Lung (tissue), 12 donors: ENCODE measurements around the gene RGS19. TPM values are rescaled to one million over a fixed set of nuclear protein-coding genes. Genes with fewer than 3 reads are reported as not detected.

ENCODE experiments used
- ATAC-seq: fragments of 200-7000 bp; cut with Tn5 transposase; one replicate; pipeline ENCODE4 v1.9.1; 2020; ENCODE audit warnings: moderate number of reproducible peaks; ENCODE audit not compliant: insufficient read depth, low FRiP score
- DNase-seq, 3 donors: peaks; one replicate each; pipeline ENCODE4 v3.0.0-alpha.2; 2013 to 2017
- H3K27ac ChIP-seq, 2 donors: one replicate each; pipeline ENCODE4 v1.5.1; 2013; ENCODE audit warnings: mild to moderate bottlenecking in 2 of 2, moderate library complexity in 2 of 2, control low read depth in 1 of 2, inconsistent platforms in 1 of 2, low read depth in 1 of 2, low read length in 1 of 2
- H3K27me3 ChIP-seq, 3 donors: one replicate each; pipeline ENCODE4 v1.5.1; 2013; ENCODE audit warnings: low read length in 2 of 3; ENCODE audit not compliant: control insufficient read depth in 3 of 3, insufficient read depth in 3 of 3
- H3K36me3 ChIP-seq, 4 donors: one replicate each; pipeline ENCODE4 v1.5.1; 2013; ENCODE audit warnings: low read length in 4 of 4, mild to moderate bottlenecking in 1 of 4, moderate library complexity in 1 of 4; ENCODE audit not compliant: control insufficient read depth in 4 of 4, insufficient read depth in 4 of 4
- H3K4me1 ChIP-seq, 5 donors: one replicate each; pipeline ENCODE4 v1.5.1; 2013; ENCODE audit warnings: low read length in 5 of 5, mild to moderate bottlenecking in 2 of 5, moderate library complexity in 1 of 5; ENCODE audit not compliant: control insufficient read depth in 5 of 5, insufficient read depth in 5 of 5
- H3K4me3 ChIP-seq: one replicate; pipeline ENCODE4 v1.5.1; 2013; ENCODE audit warnings: mild to moderate bottlenecking, control low read depth, moderate library complexity
- H3K9ac ChIP-seq, 2 donors: one replicate each; pipeline ENCODE4 v1.5.1; 2013; ENCODE audit warnings: low read length in 2 of 2, control low read depth in 1 of 2; ENCODE audit not compliant: insufficient read depth in 1 of 2
- H3K9me3 ChIP-seq, 4 donors: one replicate each; pipeline ENCODE4 v1.5.1; 2013; ENCODE audit warnings: low read length in 3 of 4, mild to moderate bottlenecking in 1 of 4, moderate library complexity in 1 of 4; ENCODE audit not compliant: control insufficient read depth in 4 of 4, insufficient read depth in 3 of 4
- CTCF ChIP-seq: IDR thresholded peaks from 2 replicates; pipeline ENCODE4 v1.5.1; 2012; ENCODE audit warnings: mild to moderate bottlenecking; ENCODE audit errors: control extremely low read depth, extremely low read depth
- WGBS, 2 donors: extraction: QIAGEN DNeasy Blood & Tissue Kit; methylation state at CpG; one replicate each; pipeline ENCODE4 v1.1.7; 2013; 5-methylcytosine and 5-hydroxymethylcytosine counted together
- polyA plus RNA-seq, 2 donors: library from polyadenylated mRNA; stranded (reverse); fragments of 200-250 nt; gene quantifications; one replicate each; pipeline ENCODE4 v1.2.1, GENCODE V29; 2013
- total RNA-seq, 2 donors: library from RNA; depleted of rRNA in 1 of 2; stranded (reverse); fragments of >200 nt in 1 of 2; gene quantifications; one replicate each; pipeline ENCODE4 v1.2.1, GENCODE V29; 2014 to 2021
- donor health status: control.
- donor health status: control.
- donor health status: Bipolar disorder and iron deficiency.
- donor health status: healthy.
- donor health status: DM: yes; HTN: yes; CAD: no.

The RGS19 gene
- total and polyA plus RNA-seq, 4 donors, result 15.1 to 99.0 (median 35.1) TPM

- no peak overlapping the region for H3K27ac ChIP-seq
- no peak for TF ChIP-seq CTCF
- peaks cover 5 to 17% (median 6%) of the 10 kb centered on the region in 3 donors for H3K27me3 ChIP-seq
- H3K4me3 ChIP-seq, result no peak overlapping the region
- 68 to 82% methylated on average over 20 of the region's 20 CpGs for WGBS, 2 donors
- ATAC-seq, result no peak
- no peak overlapping the region for H3K9ac ChIP-seq
- H3K4me1 ChIP-seq, result no peaks in the 10 kb centered on the region
- no peaks in the 10 kb centered on the region for H3K9me3 ChIP-seq
- no peaks in the 10 kb centered on the region for H3K36me3 ChIP-seq
- DNase-seq, result no peak
Measured at GRCh38 chr20:64103871-64104666, 24.8 kb upstream of the RGS19 start.

- DNase-seq (peak in 2 of 3 donors; percentile 22 to 47), ATAC-seq (no peak)
- H3K9me3 ChIP-seq, result no peaks in the 10 kb centered on the region
- H3K27me3 ChIP-seq, result peaks cover 5 to 17% (median 6%) of the 10 kb centered on the region in 3 donors
- no peak for TF ChIP-seq CTCF
- no peak overlapping the region for H3K4me3 ChIP-seq
- no peaks in the 10 kb centered on the region for H3K4me1 ChIP-seq
- H3K36me3 ChIP-seq, result no peaks in the 10 kb centered on the region
- 19 to 24% methylated on average over 24 to 30 of the region's 30 CpGs for WGBS, 2 donors
- H3K9ac ChIP-seq, result no peak overlapping the region
- H3K27ac ChIP-seq, result no peak overlapping the region
Measured at GRCh38 chr20:64102647-64103354, 23.5 kb upstream of the RGS19 start.

- 6 to 8% methylated on average over 42 to 64 of the region's 64 CpGs for WGBS, 2 donors
Measured at GRCh38 chr20:64101731-64102621, 22.7 kb upstream of the RGS19 start.

More at GRCh38 chr20:64101731-64102621, 22.7 kb upstream of the RGS19 start:
- ATAC-seq (peak; percentile 62), DNase-seq (no peak)
- no peak overlapping the region for H3K9ac ChIP-seq
- H3K4me1 ChIP-seq, result no peaks in the 10 kb centered on the region
- H3K36me3 ChIP-seq, result no peaks in the 10 kb centered on the region
- H3K4me3 ChIP-seq, result no peak overlapping the region
- TF ChIP-seq CTCF, result no peak
- peaks cover 5 to 17% (median 6%) of the 10 kb centered on the region in 3 donors for H3K27me3 ChIP-seq
- no peak overlapping the region for H3K27ac ChIP-seq
- H3K9me3 ChIP-seq, result no peaks in the 10 kb centered on the region
